ENCODE measurements around the gene USP6NL.

The USP6NL gene

DNA sequence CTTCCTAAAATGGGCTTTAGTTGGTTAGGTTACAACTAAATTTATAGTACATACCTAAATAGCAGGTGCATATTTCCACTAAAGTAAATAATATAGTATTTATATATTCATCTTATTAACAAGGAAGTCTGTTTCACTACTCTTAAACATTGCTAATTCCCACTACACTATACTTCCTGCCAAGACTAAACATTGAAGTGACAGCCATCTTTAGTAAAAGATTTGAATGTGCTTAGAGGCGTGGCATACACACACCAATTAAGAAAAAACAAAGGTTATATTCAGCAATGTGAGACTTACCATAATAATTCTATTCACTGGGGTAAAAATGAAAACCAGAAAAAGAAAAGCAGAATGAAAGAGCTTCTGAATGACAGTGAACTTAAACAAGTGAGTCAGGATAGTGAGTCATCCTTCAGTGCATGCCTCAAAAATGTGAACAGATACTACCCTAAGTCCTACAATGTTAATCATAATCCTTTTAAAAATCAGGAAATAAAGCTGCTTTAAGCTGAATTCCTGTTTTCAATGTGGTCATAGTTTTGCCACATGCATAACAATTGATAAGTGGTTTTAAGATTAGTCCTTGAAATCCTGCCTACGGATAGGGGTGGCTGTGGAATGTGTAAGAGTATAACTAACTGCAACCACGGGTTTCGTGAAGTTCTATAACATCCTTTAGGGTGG is 59.4 kb downstream of the USP6NL start:
- DNase-seq (ENCODE audit: low read depth in 1 of 2, low spot score in 1 of 2) = no peak
- TF ChIP-seq CTCF (IDR thresholded peaks at IDR 0.05; ENCODE audit: insufficient read depth, low read length) (no peak), POLR2AphosphoS5 (IDR thresholded peaks at IDR 0.05; ENCODE audit: low read depth) (no peak), SPI1 (IDR thresholded peaks at IDR 0.05; ENCODE audit: borderline replicate concordance, low read depth) (no peak), GABPA (IDR thresholded peaks at IDR 0.05; ENCODE audit: low read depth) (no peak)
- TF ChIP-seq, protein P1, sequence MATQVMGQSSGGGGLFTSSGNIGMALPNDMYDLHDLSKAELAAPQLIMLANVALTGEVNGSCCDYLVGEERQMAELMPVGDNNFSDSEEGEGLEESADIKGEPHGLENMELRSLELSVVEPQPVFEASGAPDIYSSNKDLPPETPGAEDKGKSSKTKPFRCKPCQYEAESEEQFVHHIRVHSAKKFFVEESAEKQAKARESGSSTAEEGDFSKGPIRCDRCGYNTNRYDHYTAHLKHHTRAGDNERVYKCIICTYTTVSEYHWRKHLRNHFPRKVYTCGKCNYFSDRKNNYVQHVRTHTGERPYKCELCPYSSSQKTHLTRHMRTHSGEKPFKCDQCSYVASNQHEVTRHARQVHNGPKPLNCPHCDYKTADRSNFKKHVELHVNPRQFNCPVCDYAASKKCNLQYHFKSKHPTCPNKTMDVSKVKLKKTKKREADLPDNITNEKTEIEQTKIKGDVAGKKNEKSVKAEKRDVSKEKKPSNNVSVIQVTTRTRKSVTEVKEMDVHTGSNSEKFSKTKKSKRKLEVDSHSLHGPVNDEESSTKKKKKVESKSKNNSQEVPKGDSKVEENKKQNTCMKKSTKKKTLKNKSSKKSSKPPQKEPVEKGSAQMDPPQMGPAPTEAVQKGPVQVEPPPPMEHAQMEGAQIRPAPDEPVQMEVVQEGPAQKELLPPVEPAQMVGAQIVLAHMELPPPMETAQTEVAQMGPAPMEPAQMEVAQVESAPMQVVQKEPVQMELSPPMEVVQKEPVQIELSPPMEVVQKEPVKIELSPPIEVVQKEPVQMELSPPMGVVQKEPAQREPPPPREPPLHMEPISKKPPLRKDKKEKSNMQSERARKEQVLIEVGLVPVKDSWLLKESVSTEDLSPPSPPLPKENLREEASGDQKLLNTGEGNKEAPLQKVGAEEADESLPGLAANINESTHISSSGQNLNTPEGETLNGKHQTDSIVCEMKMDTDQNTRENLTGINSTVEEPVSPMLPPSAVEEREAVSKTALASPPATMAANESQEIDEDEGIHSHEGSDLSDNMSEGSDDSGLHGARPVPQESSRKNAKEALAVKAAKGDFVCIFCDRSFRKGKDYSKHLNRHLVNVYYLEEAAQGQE (IDR thresholded peaks at IDR 0.05; ENCODE audit: insufficient replicate concordance, low read depth) = no peak
- Histone ChIP-seq H3K27me3 (ENCODE audit: insufficient read depth, poor library complexity, severe bottlenecking) (no peaks in the 10 kb centered on the region), H3K27ac (replicated peaks) (no peak overlapping the region), H3K4me3 (replicated peaks; ENCODE audit: insufficient read depth, low read length) (no peak overlapping the region)

DNA sequence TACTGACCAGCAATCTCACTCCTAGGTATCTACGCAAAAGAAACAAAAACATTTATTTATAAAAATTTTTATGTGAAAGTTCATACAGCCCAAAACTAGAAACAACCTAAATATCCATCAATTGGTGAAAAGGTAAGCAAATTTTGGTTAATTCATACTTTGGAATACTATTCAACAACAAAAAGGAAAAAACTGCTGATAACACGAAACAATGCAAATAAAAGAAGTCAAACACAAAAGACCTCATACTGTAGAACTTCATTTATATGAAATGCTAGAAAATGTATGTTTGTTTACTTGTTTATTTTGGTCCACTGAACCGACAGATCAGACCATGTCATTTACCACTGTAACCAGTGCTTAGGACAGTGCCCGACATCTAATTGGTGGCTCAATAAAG is 60.3 kb downstream of the USP6NL start:
- TF ChIP-seq, protein P1 (IDR thresholded peaks at IDR 0.05; ENCODE audit: insufficient replicate concordance, low read depth) = no peak
- no peak for TF ChIP-seq SPI1 (IDR thresholded peaks at IDR 0.05; ENCODE audit: borderline replicate concordance, low read depth)
- no peak for TF ChIP-seq CTCF (IDR thresholded peaks at IDR 0.05; ENCODE audit: insufficient read depth, low read length)
- no peak for TF ChIP-seq POLR2AphosphoS5 (IDR thresholded peaks at IDR 0.05; ENCODE audit: low read depth)
- TF ChIP-seq GABPA (IDR thresholded peaks at IDR 0.05; ENCODE audit: low read depth) = no peak
- H3K27me3 ChIP-seq (ENCODE audit: insufficient read depth, poor library complexity, severe bottlenecking) = no peaks in the 10 kb centered on the region
- H3K4me3 ChIP-seq (replicated peaks; ENCODE audit: insufficient read depth, low read length) = no peak overlapping the region
- no peak overlapping the region for H3K27ac ChIP-seq (replicated peaks)
- no peak for DNase-seq (ENCODE audit: low read depth in 1 of 2, low spot score in 1 of 2)

DNA sequence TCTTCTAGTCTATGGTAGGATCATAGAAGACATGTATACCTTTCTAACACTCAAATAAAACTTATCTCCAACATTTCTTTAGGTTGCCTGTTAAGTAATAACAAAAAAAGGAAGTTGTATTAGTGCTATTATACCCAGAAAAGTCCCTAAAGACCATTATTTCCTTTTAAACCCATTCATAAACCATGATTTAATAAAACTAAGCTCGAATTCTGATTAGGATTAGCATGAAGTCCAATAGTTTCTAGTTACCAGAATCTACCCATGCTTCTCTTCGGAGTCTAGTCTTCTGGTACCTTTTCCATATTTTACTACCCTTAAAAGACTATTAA is 62.7 kb downstream of the USP6NL start:
- no peak for DNase-seq (ENCODE audit: low read depth in 1 of 2, low spot score in 1 of 2)
- no peak overlapping the region for H3K4me3 ChIP-seq (replicated peaks; ENCODE audit: insufficient read depth, low read length)
- H3K27ac ChIP-seq (replicated peaks) = no peak overlapping the region
- no peak for TF ChIP-seq POLR2AphosphoS5 (IDR thresholded peaks at IDR 0.05; ENCODE audit: low read depth)
- TF ChIP-seq GABPA (IDR thresholded peaks at IDR 0.05; ENCODE audit: low read depth) = no peak
- no peak for TF ChIP-seq SPI1 (IDR thresholded peaks at IDR 0.05; ENCODE audit: borderline replicate concordance, low read depth)
- TF ChIP-seq, protein P1 (IDR thresholded peaks at IDR 0.05; ENCODE audit: insufficient replicate concordance, low read depth) = no peak
- no peak for TF ChIP-seq CTCF (IDR thresholded peaks at IDR 0.05; ENCODE audit: insufficient read depth, low read length)
- H3K27me3 ChIP-seq (ENCODE audit: insufficient read depth, poor library complexity, severe bottlenecking) = no peaks in the 10 kb centered on the region

Data from HL-60 (cell line).